Stimulated activated CD4-positive, alpha-beta T cell treated with anti-CD3 and anti-CD28 coated beads, Interleukin-1b, Interleukin-23, amount 100 ng/mL, for 24 hours (primary cell): ENCODE measurements around the gene ATP4A.

ENCODE experiments used
- DNase-seq, 4 experiments: peaks; one replicate each; pipeline ENCODE4 v3.0.0-alpha.2; 2020; ENCODE audit warnings: low read depth in 4 of 4, low spot score in 1 of 4

ATP4A gene

GRCh38 chr19:35528218-35529038, 35.0 kb downstream of the ATP4A start, which contains the start of gene SBSN:
Gene SBSN, minus strand, starts transcription at chr19:35528311. Its CDS starts 30 bp downstream, at chr19:35528281.
- DNase-seq: no peak

- DNase-seq: no peak
These were observed 37.6 kb downstream of the ATP4A start for GRCh38 chr19:35525873-35526272.

DNA sequence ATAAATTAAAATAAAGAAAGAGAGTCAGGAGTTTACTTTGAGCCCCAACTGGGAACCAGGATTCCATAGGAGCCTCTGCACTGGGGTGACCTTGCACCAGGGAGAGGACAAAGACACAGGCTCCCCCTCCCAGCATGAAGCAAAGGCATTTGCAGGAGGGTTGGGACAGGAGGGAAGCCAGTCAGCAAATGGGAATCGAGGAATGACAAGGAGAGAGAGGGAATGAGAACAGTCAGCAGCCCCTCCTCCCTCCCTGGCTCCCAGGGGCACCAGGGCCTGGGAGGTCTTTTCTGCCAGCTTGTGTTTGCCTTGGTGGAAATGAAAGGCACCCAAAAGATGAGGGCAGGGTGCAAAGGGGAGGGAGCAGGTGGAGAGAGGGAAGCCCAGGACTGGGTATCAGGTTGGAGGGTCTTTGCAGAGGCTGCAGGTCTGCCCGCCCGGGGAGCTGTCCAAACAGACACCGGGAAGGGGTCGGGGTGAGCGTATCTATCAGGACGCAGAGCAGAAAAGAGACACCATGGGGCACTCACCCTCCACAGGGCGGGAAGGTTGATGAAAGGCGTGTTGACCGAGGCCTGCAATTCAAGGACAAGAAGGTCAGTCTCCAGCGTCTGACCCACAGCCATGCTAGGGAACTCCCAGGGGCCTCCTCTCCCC, 39.1 kb downstream of the ATP4A start:
- no peak for DNase-seq

GRCh38 chr19:35522745-35523327, 40.6 kb downstream of the ATP4A start:
- DNase-seq: no peak

GRCh38 chr19:35521124-35521743, 42.2 kb downstream of the ATP4A start:
- DNase-seq: no peak

GRCh38 chr19:35519291-35519690, 44.2 kb downstream of the ATP4A start:
- no peak for DNase-seq

DNA sequence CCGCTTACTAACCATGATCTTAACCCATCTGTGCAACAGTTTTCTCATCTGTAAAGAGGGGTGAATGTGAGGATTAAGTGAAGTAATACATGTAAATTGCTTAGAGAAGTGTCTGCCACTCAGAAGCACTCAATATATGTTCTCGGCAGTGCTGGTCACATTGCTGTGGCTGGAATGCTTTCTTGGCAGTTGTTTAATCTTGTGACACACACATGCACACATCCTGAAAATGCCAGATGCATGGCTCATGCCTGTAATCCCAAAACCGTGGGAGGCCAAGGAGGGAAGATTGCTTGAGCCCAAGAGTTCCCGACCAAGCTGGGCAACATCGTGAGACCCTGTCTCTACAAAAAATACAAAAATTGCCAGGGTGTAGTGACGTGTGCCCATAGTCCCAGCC, 45.1 kb downstream of the ATP4A start:
- DNase-seq: no peak

DNA sequence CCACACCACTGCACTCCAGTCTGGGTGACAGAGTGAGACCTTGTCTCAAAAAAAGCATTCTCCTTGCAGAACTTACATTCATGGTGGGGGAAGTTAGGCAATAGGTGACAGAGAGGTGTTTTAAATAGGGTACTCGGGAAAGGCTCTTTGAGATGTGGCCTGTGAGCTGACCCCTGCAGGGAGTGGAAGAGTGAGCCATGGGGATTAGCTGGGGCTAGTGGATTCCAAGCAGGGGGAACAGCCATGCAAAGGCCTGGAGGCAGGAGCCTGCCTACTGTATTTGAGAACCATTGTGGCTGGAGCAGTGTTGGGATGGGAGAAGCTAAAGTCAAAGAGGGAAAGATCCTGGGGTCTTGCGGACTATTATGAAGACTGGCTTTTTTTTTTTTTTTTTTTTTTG, 46.1 kb downstream of the ATP4A start:
- no peak for DNase-seq

GRCh38 chr19:35516310-35516709, 47.1 kb downstream of the ATP4A start:
- no peak for DNase-seq

DNA sequence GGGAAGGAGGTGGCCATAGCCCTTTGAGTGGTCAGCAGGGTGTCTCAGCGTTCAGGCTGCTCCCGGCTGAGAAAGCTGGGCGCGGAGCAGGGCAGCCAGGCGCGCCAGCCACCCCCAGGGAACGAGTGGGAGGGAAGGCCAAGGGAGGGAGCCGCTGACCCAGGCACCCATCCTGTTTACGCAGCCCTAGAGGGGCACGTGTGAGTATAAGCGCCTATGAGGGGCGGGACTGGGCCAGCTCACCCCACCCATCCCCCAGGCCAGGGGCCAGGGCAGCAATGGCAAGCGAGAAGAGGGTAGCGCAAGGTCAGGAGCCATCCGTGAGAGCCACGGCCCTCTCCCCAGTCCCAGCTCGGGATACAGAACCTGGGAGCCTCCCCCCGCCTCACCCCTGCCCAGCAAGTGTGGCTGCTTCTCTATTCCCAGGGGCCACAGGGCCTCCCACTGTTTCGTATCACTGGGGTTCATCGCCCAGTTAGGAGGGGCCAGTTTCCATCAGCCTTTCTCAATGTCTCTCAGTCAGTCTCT, 49.1 kb downstream of the ATP4A start:
- DNase-seq: no peak

GRCh38 chr19:35513628-35514281, 49.7 kb downstream of the ATP4A start, which contains the start of gene DMKN:
Gene DMKN, minus strand, starts transcription at chr19:35513649. Its CDS starts 174 bp downstream, at chr19:35513475.
- no peak for DNase-seq

DNA sequence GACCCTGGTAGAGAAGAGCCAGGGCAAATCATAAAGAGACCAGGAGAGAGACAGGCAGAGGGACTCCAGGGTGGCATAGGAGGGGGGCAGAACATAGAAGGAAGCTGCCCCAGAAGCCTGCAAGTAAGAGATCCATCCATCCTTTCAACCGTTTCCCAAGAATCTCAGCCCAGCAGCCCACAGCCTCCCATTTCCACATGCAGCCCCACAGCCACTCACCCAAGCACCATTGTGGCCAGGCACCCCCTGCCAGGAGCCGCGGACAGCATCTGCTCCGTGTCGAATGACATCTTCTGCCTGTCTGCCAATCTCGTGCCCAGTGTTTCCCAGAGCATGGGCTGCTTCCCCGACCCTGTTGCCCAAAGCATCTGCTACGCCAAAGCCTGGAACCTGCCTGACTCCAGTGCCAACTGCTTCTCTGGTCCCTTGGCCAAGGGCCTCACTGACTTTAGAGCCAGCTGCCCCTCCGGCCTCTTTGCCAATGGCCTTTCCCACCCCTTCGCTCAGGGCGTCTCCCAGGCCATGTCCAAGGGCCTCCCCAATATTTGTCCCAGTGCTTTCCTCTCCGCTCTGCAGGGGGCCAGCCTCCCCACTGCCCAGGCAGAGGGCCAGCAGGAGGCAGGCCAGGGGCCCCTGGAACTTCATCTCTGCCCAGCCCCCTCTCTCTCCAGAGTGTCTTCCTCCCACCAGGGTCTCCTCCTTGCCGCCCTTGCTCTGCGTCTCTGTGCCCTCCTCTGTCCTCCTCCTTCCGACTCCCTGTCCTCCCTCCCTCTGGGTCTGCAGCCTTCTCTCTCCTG, 50.4 kb downstream of the ATP4A start:
- DNase-seq: no peak

GRCh38 chr19:35511337-35511736, 52.1 kb downstream of the ATP4A start:
- no peak for DNase-seq

GRCh38 chr19:35510626-35510964, 52.9 kb downstream of the ATP4A start:
- no peak for DNase-seq

- peak; percentile 63 to 65 (median 64) for DNase-seq
These were observed 53.4 kb downstream of the ATP4A start for GRCh38 chr19:35509861-35510625.

DNA sequence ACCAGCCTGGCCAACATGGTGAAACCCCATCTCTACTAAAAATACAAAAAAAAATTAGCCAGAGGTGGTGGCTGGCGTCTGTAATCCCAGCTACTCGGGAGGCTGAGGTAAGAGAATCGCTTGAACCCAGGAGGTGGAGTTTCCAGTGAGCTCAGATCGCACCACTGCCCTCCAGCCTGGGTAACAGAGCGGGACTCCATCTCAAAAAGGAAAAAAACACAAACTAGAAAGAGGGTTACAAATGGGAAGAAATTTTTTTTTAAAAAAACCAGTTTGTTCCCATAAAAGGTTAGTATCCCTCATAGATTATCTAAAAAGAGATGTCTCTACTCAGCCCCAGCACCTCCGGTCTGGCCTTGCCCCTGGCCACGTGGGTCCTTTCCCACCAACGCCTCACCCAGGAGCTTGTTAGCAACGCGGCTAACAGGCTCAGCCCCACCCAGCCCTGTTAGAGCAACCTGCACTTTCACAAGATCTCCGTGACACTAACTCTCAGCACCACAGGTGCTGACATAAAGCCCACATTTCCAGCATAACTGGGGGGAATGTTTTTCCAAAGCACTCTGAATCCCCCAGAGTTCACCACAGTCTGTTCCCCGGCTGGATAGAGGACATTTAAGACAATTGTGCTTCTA, 54.3 kb downstream of the ATP4A start:
- DNase-seq: no peak

- no peak for DNase-seq
These were observed 55.3 kb downstream of the ATP4A start for GRCh38 chr19:35508129-35508528.

- no peak for DNase-seq
These were observed 55.9 kb downstream of the ATP4A start for GRCh38 chr19:35507561-35507960.

- DNase-seq: no peak
These were observed 57.4 kb downstream of the ATP4A start for GRCh38 chr19:35506011-35506410.
